ENCODE results near the gene TMEM150C.

TMEM150C gene

DNA sequence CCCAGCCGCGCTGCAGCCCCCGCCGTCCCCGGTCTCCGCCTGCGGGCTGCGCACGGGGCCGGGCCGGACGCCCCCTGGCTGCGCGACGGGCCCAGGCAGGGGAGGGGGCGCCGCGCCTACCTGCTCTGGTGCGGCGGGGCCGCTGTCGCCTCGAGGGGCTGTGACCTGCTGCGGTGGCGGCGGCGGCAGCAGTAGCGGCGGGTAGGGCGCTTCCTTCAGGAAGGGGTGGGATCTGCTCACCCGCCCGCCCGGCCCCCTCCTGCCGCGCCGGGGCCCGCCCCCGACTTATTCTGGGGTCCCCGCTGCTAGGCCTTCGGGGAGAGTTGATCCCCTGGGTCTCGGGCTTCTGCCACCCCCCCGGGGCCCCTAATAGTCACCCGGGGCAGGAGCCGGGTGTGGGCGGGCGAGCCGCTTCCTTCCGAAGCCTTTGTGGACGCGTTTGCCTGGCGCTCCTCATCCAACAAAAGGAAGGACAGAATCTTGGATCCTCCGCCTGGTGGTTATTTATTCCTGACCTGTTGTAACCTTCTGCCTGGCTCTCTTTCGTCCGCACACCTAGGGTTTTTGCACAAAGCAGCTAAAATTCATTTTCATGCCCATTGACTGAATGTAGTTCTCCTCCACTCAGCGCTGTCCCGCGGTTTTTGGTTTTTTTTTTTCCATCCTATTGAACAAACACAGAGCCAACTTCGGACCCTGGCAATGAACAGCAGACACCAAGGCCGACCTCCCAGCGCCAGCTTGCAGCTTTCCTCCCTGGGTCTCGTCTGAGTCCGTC lies at the start of gene TMEM150C:
TMEM150C (minus strand) TSS at position 203 of the 778 bp plus-strand sequence. CDS start 57,331 bp downstream, outside the sequence.
- DNase-seq: no peak

- no peak for DNase-seq
These were observed 49.7 kb upstream of the TMEM150C start for GRCh38 chr4:82611527-82611926.

DNA sequence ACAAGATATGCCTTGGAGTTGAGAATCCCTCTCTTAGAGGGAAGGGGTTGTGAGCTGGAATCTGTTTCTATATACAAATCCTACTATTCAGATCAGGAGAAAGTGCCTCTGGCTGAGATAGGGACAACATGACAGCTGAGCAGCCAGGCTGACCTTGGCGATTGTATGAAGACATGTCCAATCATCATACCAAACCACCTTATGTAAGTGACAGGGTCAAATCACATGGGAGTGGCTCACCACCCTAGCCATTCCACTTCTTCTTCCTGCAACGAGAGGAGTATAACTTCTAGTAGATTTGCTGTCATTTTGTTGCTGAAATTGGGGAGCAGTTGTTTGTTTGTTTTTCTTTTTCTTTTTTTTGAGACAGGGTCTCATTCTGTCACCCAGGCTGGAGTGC lies 48.3 kb upstream of the TMEM150C start:
- DNase-seq: no peak

DNA sequence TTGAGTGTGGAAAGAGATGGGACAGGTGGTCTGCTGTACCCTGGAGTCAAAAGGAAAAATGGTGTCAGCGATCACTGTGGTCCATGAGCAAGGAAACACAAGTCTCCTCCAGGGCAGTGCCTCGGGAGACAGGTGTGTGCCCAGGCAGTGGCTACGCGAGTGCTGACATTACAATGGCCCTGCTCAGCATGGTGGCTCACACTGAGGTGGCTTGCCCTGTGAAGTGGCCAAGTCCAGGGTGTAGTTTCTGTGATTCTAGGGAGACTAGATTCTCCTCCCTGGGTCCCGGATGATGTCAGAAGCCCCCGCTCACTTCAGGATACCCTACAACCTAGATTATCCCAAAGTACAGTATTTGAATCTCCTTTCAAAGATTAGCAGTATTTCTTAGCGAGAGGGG lies 44.8 kb upstream of the TMEM150C start:
- DNase-seq: no peak

- DNase-seq: no peak
These were observed 42.7 kb upstream of the TMEM150C start for GRCh38 chr4:82604522-82604921.

GRCh38 chr4:82601242-82602015 lies 39.6 kb upstream of the TMEM150C start:
- no peak for DNase-seq

- no peak for DNase-seq
These were observed 37.5 kb upstream of the TMEM150C start for GRCh38 chr4:82599336-82599735.

- DNase-seq: no peak
These were observed 32.7 kb upstream of the TMEM150C start for GRCh38 chr4:82594456-82594855.

DNA sequence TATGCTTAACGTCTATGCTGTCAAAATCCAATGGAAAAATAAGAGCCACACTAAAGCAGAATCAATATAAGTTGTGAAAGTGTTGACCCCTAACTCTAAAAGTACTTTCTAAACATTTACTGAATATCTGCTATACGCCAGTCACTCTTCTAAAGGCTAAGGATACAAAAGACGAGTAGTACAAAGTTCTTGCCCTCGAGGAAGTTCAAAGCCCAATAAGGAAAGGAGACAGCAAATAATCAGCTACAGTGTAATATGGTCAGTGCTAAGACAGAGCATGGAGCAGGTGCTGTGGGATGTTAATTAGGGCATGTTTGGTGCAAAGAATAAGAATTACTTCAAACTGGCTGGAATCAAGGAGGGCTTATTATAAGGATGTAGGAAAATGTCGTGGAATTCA lies 31.6 kb upstream of the TMEM150C start:
- no peak for DNase-seq

DNA sequence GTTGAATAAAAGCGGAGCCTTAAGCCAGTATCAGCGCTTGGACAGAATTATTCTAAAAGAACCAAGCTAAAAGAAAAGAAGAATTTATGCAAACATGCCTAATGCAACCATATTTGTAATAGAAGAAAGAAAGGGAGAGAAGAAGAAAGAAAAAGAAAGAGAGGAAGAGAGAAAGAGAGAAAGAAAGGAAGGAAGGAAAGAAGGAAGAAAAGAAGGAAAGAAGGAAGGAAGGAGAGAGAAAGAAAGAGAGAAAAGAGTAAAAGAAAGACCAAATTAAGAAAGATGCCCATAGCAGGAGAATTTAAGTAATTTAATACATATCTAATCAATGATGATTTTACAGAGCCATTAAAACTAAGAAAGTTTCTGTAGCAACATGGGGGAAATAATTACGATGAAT lies 30.9 kb upstream of the TMEM150C start:
- DNase-seq: no peak

GRCh38 chr4:82591592-82591991 lies 29.8 kb upstream of the TMEM150C start:
- DNase-seq: no peak

DNA sequence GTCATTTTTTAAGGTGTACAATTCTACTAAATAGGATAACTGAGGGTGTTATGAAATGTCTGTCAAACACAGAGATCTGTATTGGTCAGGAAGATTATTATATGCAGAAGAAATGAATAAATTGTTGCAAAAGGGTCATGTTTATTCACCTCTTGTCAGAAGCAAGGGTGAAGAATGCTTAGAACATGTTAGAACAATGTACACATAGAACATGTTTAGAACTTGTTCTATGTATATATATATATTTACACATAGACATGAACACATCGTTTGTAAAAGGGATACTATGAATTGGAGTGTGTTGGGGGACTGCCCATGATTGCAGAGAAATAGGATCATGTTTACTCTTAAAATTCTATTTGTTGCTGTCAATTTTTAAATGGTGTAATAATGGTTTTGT lies 28.0 kb upstream of the TMEM150C start:
- DNase-seq: no peak

DNA sequence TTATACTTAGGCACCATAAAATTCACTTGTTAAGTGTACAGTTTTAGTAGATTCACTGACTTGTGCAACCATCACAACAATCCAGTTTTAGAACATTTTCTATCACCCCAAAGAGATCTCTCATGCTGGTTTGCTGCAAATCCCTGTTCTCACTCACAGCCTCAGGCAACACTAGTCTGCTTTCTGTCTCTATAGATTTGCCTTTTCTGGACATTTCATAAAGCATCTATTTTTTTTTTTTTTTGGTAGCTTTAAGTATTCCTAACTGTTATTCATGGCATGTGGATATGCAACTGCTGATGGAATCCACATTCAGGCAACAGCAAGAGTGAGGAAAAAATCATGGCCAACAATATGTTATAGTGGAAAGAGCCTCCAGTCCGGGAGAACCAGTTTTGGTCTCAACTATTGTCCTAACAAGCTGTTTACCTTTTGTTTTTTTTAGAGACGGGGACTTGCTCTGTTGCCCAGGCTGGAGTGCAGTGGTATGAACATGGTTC lies 27.0 kb upstream of the TMEM150C start:
- no peak for DNase-seq

DNA sequence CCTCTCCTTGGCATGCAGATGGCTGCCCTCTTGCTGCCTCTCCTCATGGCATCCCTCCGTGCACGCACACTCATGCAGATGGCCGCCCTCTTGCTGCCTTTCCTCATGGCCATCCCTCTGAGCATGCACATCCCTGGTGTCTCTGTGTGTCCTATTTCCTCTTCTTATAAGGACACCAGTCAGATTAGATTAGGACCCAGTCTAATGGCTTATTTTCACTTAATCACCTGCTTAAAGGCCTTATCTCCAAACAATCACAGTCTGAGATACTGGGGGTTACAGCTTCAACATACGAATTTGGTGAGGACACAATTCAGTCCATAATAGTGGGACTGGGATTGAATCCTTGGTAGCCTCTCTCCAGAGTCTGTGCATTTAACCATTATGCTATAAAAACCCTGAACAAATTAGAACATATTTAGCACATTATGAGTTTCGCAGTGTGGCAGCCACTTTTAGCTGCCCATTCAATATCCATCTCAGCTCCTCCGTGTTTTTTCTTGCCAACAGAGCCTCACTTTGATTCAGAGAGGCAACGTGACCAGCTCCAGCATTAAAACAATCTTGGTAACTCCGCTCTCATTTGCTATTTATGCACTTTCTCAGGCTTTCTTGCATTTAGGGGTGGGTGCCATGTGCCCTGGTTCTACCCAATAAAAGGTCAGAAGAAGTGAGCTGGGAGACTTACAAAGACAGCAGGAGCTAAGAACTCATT lies 26.2 kb upstream of the TMEM150C start:
- no peak for DNase-seq

- no peak for DNase-seq
These were observed 24.1 kb upstream of the TMEM150C start for GRCh38 chr4:82585690-82586435.

DNA sequence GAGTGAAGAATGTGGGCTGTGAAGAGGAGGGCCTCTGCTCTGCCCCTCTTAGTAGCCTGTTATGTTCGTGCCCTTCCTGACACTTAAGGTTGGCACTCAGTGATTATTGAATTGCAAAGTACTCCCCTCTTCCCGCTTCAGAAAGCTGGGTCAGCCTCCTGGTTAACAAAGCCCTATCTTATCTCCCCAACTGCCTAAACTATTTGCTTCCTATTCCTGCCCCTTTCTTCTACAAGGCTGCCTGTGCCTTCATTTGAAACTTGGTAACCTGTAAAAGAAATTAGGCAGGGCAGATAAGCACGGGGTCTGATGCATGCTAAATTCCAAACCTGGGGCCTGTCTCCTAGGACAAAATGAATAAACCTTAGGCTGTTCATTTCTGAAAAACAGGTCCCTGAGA lies 23.1 kb upstream of the TMEM150C start:
- DNase-seq: no peak

DNA sequence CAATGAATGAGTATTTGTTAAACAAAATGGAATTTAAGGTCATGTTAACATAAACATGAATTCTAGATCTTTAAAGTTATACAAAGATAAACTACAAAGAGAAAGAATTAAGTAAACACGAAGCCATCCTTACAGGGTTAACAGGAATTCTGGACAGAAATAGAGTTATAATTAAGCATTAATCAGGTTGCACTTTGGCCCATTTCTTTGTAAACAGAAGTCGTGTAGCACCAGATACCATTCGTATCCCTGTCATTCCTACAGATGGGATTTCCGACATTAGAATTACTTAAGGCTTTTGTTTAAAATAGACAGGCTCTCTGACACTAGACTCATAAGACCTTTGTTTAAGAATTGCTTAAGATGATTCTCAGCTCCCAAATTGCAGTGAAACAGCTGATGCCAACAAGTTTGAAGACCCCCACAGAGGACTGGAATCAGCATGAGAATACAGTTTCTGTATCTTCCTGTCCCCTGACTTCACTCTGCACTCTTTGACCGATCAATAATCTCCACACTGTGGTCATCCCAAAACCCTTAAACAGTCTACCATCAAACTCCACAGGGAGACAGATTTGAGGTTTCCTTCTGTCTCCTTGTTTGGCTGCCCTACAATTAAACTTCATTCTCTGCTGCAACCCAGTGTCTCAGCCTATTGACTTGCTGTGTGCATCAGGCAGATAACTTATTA lies 22.3 kb upstream of the TMEM150C start:
- no peak for DNase-seq

- DNase-seq: no peak
These were observed 18.1 kb upstream of the TMEM150C start for GRCh38 chr4:82579932-82580331.

- no peak for DNase-seq
These were observed 17.1 kb upstream of the TMEM150C start for GRCh38 chr4:82578935-82579334.

DNA sequence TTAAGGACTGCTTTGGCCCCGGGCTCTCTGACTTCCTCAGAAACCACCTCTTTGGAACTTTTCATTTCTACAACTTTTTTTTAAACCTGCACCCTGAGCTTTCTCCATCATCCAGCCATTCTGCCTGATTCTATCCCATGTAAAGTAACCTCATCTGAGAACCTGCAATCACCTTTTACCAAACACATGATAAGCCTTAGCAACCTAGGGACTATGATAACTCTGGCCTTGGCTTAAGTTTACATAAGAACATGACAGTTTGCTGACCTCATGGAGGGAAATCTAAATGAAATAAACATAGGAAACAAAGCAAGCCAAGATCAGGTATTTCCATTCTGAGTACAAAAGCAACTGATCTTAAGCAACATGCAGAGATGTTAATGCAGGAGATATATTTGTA lies 15.7 kb upstream of the TMEM150C start:
- no peak for DNase-seq

- no peak for DNase-seq
These were observed 7.9 kb upstream of the TMEM150C start for GRCh38 chr4:82569727-82570126.

DNA sequence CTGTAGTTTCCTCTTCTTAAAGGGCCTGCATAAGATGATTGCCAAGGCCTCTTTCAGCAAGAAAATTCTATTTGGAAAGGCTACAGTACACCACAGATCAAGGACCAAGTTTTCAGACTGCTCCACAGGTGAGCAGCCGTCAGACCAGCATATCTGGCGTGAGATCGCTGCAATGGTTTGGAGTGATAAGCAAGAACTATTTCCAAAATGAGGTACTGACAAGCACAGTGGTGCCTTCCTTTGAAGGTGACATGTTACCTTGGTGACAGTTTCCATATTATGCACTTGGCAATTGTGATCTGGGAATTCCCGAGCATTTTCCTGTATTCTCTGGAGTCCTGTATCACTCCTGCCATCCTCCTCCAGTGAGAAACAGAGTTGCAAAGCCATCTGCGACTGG lies 7.3 kb upstream of the TMEM150C start:
- DNase-seq: no peak

All from activated CD4-positive, alpha-beta T cell treated with anti-CD3 and anti-CD28 coated beads, Interleukin-2, amount 50 U/mL, for 4 hours (primary cell).